ENCODE measurements around the gene CELF1.

DNA sequence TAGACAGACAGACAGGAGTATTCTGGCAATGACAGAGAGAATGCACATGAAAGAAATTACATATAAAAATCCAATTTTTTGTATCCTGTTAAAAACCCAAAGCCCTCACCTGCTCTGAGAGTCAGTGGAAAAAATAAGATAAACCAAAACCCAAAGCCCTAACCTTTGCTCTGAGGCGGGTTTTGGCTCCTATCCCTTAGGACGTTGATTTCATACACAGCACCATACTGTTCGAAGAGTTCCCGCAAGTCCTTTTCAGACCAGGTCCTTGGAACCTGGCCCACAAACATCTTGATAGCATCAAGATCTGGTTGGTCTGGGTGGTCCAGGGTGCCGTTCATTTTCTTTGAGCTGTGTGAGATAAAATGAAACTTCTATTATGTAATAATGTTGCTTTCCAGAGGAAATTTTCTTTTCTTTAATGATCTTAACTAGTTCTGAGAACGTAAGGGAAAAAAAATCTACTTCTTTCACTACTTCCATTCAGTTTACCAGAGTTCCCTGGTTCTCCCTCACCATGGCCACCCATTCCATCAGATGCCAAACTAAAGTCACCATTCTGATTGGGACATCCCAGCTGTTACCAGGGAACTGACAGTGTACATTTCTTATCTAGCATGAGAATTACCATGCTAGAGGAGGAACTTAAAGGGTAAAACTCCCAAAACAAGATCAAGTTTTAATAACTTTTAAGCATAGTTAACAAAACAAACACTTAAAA lies 64.1 kb downstream of the CELF1 start:
- TF ChIP-seq POLR2A (IDR thresholded peaks at IDR 0.05) = no peak
- TF ChIP-seq, protein P1, sequence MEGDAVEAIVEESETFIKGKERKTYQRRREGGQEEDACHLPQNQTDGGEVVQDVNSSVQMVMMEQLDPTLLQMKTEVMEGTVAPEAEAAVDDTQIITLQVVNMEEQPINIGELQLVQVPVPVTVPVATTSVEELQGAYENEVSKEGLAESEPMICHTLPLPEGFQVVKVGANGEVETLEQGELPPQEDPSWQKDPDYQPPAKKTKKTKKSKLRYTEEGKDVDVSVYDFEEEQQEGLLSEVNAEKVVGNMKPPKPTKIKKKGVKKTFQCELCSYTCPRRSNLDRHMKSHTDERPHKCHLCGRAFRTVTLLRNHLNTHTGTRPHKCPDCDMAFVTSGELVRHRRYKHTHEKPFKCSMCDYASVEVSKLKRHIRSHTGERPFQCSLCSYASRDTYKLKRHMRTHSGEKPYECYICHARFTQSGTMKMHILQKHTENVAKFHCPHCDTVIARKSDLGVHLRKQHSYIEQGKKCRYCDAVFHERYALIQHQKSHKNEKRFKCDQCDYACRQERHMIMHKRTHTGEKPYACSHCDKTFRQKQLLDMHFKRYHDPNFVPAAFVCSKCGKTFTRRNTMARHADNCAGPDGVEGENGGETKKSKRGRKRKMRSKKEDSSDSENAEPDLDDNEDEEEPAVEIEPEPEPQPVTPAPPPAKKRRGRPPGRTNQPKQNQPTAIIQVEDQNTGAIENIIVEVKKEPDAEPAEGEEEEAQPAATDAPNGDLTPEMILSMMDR (IDR thresholded peaks at IDR 0.05) = no peak

Measured in adrenal gland (tissue), 5 donors.